Prostate gland (tissue), 2 donors: Measurements from ENCODE around the gene TFF3.

Experiments used
- CTCF ChIP-seq, 4 experiments: fragments of 200-600 bp in 2 of 4; fragments of 450-650 bp in 2 of 4; sonication (generic) in 2 of 4; IDR thresholded peaks; 1 replicate in 3 of 4; 2 replicates in 1 of 4; pipeline ENCODE4 v1.5.1; 2016 to 2019; ENCODE audit warnings: antibody characterized with exemption in 4 of 4, mild to moderate bottlenecking in 2 of 4, moderate library complexity in 2 of 4
- POLR2A ChIP-seq: fragments of 450-650 bp; IDR thresholded peaks from one replicate; pipeline ENCODE4 v1.6.1; 2016; ENCODE audit warnings: antibody characterized with exemption, mild to moderate bottlenecking
- POLR2AphosphoS5 ChIP-seq: sonication (generic); formaldehyde crosslinking; IDR thresholded peaks from one replicate; pipeline ENCODE4 v1.6.1; 2017; ENCODE audit warnings: antibody characterized with exemption

DNA sequence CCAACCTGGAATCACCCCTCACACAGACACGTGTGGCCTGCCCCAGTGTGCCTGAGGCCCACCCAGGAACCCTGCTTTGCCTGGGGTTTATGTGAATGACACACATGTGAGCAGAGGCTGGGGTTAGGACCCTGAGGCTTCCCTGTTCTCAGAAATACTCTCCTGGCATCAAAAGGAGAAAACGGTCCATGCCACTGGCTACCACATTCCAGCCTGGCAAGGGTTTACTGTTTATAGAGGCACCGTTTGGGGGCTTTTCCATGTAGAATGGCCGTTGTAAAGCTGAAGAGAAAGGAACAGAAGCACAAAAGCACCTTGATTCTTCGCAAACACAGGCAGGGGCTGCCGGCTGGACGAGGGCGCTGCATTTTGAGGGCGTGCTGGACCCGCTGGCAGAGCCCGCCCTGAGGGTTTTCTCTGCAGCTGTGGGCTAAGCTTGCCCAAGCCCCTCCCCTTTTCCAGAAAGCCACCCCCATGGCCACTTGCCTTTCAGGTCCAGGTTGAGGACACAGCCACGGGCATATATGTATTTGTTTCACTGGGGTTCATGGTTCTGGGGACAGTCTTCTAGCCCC lies 13.0 kb downstream of the TFF3 start:
- no peak for TF ChIP-seq CTCF (IDR thresholded peaks at IDR 0.05)
- no peak for TF ChIP-seq POLR2A
- no peak for TF ChIP-seq POLR2AphosphoS5
